Fibroblast of skin of right biceps (primary cell): ENCODE data around the gene VWA5A.
A peak's percentile ranks its signal among the peaks of the same experiment; 100 is the strongest.

ENCODE experiments used
- DNase-seq: peaks from one replicate; pipeline ENCODE4 v3.0.0-alpha.2; 2013

VWA5A gene

GRCh38 chr11:124172101-124172500 lies 56.9 kb downstream of the VWA5A start:
- DNase-seq: no peak

- DNase-seq: no peak
These were observed 57.3 kb downstream of the VWA5A start for GRCh38 chr11:124172599-124172998.

- DNase-seq: peak; percentile 47
These were observed 58.8 kb downstream of the VWA5A start for GRCh38 chr11:124174001-124174583.

- DNase-seq: no peak
These were observed 61.9 kb downstream of the VWA5A start for GRCh38 chr11:124176925-124177715.

- no peak for DNase-seq
These were observed 64.1 kb downstream of the VWA5A start for GRCh38 chr11:124179310-124179709.

GRCh38 chr11:124183068-124183467 lies 67.8 kb downstream of the VWA5A start, which contains the start of gene OR10D3:
Gene OR10D3, plus strand, starts transcription at chr11:124183345. Its CDS starts 1,925 bp downstream, at chr11:124185270.
- DNase-seq: no peak

GRCh38 chr11:124190298-124191139 lies 75.3 kb downstream of the VWA5A start:
- DNase-seq: no peak

- no peak for DNase-seq
These were observed 78.2 kb downstream of the VWA5A start for GRCh38 chr11:124193221-124194010.

- peak; percentile 3 for DNase-seq
These were observed 79.3 kb downstream of the VWA5A start for GRCh38 chr11:124194293-124195188.

- peak; percentile 54 for DNase-seq
These were observed 80.0 kb downstream of the VWA5A start for GRCh38 chr11:124195189-124195734.
